ENCODE measurements around the gene SPINK8.
A peak's percentile ranks its signal among the peaks of the same experiment; 100 is the strongest.
"Not testable (repeated sequence)": the region's sequence is repeated elsewhere in the genome, so short reads cannot be mapped to it uniquely, and the experiment has no call there.

Gene SPINK8

GRCh38 chr3:48276911-48277641 lies 56.4 kb downstream of the SPINK8 start:
- no peak for DNase-seq

DNA sequence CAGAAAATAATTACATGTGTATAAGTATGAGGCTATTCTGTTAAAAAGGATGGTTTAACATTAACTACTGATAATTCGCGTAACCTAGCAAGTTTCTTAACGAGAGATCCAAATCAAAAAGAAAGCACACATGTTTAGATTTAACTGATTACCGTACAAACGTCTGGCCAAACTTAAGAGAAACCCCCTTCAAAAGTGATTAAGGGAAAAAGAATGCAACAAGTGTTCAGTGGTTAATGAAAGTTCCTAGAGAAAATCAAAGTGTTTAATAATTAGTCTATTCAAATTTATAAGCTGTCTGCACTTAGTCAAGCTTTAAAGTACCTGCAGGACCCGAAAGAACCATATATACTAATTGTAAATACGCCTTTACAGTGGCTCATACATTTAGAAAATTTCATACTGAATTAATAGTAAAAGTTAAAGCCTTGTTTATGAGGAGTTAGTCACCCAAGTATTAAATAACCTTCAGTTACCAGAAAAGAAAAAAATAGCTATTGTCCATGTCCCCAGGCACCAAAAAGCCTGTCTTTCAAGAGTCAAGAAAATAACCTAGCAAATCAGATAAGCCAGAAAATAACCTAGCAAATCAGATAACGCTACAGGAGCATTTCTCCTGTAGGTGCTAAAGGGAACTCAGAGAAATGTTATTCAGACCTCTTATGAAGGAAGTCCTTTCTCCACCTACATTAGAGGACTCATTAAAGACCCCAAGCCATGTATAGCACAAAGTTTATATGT lies 58.0 kb downstream of the SPINK8 start:
- no peak for DNase-seq

DNA sequence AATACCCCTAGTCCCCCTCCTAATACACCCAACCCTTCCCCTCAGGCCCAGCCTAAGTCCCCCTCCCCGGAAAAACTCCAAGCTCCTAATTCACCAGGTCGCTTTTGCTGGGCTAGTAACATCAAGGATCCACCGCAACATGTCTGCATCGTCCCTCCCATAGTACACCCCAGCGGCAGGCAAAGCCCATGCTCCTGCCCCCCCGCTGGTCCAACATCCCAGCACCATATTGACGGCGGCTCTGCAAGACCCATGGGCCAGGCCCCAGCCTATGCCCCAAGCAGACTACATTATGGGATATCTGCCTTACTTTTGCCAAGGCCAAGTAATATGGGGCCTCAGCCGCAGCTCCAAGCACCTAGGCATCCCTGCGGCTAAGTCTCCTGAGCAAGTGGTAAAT lies 59.0 kb downstream of the SPINK8 start:
- DNase-seq: no peak

DNA sequence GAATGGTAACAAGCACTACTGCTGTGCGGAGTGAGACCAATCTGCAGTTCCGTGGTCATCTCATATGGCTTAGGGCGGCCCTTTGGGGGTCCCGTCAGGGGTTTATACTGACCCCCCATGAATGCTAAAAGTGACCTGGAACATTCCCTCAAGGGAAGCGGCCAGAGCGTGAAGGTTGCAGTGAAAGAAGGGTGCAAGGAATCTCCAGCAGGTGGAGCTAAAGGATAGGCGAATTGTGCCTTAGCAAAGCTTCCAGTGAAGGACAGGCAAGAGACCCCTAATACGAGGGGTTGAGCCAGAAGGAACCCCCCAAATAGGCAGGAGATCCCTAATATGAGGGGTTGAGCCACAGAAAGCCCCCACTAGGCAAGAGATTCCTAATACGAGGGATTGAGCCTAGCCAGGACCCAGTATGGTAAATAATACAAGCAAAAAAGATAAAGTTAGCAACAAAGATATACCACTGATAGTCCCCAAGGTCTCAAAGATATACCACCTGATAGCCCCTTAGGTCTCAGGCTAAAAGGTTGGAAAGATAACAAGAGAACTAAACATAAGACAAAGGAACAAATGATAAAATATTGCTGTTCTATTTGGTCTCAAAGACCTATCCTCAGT lies 59.8 kb downstream of the SPINK8 start:
- peak; percentile 39 for DNase-seq

GRCh38 chr3:48271763-48272498 lies 61.5 kb downstream of the SPINK8 start:
- DNase-seq: no peak

DNA sequence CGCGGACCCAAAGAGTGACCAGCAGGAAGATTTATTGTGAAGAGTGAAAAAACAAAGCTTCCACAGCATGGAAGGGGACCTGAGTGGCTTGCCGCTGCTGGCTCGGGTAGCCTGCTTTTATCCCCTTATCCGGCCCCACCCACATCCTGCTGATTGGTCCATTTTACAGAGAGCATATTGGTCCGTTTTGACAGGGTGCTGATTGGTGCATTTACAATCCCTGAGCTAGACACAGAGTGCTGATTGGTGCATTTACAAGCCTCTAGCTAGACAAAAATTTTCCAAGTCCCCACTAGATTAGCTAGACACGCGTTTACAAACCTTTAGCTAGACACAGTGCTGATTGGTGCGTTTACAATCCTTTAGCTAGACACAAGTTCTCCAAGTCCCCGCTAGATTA lies 62.2 kb downstream of the SPINK8 start:
- DNase-seq: not testable (repeated sequence)

DNA sequence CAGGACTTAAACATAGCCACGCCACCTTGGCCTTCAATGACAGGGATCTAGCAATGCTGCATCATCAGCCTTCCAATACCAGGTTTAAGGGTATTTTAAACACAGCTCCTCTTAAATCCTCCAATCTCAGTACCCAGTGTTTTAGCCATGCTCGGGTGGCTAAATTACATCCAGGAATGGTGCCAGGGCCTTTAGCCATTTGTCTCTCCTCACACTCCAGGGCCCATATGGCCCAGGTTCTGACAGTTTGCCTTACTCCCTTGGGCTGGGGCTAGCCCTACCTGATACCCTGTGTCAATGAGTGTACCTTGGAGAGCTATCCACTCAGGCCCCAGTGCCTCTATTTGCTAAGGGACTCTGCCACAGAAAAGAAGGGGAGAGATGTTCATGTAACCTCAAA lies 63.2 kb downstream of the SPINK8 start:
- no peak for DNase-seq

DNA sequence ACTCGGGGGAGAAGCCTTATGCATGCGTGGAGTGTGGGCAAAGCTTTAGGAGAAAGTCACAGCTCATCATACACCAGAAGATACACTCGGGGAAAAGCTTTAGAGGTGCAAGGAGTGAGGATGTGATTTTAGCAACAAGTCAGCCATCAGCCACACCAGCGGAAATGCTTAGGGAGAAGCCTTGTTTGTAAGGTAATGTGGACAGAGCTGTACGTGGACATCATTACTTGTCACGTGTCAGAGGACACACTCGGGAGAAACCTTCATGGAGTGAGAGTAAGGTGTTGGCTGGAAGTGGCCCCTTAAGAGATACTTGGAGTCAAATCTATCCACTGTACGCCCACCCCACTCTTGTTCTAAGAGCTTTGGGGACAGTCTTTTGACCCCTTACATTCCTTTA lies 63.9 kb downstream of the SPINK8 start:
- DNase-seq: no peak

DNA sequence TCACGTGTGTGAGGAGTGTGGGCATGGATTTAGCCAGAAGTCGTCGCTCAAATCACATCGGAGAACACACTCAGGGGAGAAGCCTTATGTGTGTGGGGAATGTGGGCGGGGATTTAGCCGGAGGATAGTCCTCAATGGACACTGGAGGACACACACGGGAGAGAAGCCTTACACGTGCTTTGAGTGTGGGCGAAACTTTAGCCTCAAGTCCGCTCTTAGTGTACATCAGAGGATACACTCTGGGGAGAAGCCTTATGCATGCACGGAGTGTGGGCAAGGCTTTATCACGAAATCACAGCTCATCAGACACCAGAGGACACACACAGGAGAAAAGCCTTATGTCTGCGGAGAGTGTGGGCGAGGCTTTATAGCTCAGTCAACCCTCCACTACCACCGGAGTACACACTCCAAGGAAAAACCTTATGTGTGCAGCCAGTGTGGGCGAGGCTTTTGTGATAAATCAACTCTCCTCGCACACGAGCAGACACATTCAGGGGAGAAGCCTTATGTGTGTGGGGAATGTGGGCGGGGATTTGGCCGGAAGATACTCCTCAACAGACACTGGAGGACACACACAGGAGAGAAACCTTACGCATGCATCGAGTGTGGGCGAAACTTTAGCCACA lies 64.4 kb downstream of the SPINK8 start:
- peak; percentile 79 for DNase-seq

DNA sequence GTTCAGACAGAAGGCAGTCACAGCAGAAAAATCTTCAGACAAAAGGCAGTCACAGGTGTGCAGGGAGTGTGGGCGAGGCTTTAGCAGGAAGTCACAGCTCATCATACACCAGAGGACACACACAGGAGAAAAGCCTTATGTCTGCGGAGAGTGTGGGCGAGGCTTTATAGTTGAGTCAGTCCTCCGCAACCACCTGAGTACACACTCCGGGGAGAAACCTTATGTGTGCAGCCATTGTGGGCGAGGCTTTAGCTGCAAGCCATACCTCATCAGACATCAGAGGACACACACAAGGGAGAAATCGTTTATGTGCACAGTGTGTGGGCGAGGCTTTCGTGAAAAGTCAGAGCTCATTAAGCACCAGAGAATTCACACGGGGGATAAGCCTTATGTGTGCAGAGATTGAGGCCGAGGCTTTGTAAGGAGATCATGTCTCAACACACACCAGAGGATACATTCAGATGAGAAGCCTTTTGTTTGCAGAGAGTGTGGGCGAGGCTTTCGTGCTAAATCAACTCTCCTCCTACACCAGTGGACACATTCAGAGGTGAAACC lies 65.0 kb downstream of the SPINK8 start:
- peak; percentile 94 for DNase-seq

DNA sequence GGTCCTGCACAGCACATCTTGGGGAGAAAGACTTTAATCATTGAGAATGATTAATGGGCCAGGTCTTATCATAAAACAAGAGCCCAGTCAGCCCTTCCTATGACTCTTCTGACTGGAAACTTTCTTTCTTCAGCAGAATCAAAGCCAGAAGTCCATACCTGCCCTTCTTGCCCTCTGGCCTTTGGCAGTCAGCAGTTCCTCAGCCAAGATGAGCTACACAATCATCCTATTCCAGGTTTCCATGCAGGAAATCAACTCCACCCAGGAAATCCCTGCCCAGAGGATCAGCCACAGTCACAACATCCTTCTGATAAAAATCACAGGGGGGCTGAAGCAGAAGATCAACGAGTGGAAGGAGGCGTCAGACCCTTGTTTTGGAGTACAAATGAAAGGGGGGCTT lies 65.7 kb downstream of the SPINK8 start:
- no peak for DNase-seq

DNA sequence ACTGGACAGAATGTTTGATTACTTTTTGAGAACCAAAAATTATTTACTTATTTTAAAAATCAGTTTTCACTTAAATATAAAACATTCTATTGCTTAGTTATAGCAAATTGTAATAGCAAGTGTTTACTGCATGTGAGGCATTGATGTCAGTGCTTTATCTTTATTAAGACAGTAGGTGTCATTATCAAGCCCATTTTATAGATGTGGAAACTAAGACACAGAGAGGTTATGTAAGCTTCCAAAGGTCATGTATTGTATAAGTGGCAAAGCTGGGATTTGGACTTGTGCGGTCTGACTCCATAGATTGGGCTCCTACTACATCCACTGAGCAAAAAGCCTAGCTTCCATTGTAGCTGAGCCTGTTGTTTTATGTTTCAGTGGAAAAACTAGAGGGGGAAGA lies 74.9 kb downstream of the SPINK8 start:
- no peak for DNase-seq

Data from stimulated activated CD4-positive, alpha-beta T cell treated with anti-CD3 and anti-CD28 coated beads, Interleukin-1b, Interleukin-23, amount 100 ng/mL, for 48 hours (primary cell).